ENCODE results near the gene SLC25A53. TPM values are rescaled to one million over a fixed set of nuclear protein-coding genes. Genes with fewer than 3 reads are reported as not detected.

Gene SLC25A53
- total and polyA plus RNA-seq, 2 of the 13 experiments (the other 11 are each of a cell fraction or from before 2014, with no cell fraction given): 3.4 to 4.5 TPM

GRCh38 chrX:104136241-104137019 is 20.4 kb downstream of the SLC25A53 start (continued):
- TF ChIP-seq CTCF (CRISPR knock-in tag; IDR thresholded peaks at IDR 0.05) (peak; percentile 74), ZNF83 (CRISPR knock-in tag; IDR thresholded peaks at IDR 0.05; ENCODE audit: borderline replicate concordance) (no peak), MBD4 (IDR thresholded peaks at IDR 0.05; ENCODE audit: borderline replicate concordance, low read length) (no peak), TFE3 (CRISPR knock-in tag; IDR thresholded peaks at IDR 0.05) (no peak), ZNF234 (CRISPR knock-in tag; conservative IDR thresholded peaks at IDR 0.05) (no peak), ZFP1 (CRISPR knock-in tag; IDR thresholded peaks at IDR 0.05) (no peak), ZNF274 (CRISPR knock-in tag; IDR thresholded peaks at IDR 0.05) (no peak), ZNF337 (CRISPR knock-in tag; IDR thresholded peaks at IDR 0.05; ENCODE audit: borderline replicate concordance, low read depth) (no peak), AHR (CRISPR knock-in tag; IDR thresholded peaks at IDR 0.05) (no peak), ZNF430 (CRISPR knock-in tag; IDR thresholded peaks at IDR 0.05) (no peak), YEATS4 (CRISPR knock-in tag; IDR thresholded peaks at IDR 0.05; ENCODE audit: borderline replicate concordance) (no peak), ZNF512 (CRISPR knock-in tag; IDR thresholded peaks at IDR 0.05) (no peak), GMEB2 (CRISPR knock-in tag; IDR thresholded peaks at IDR 0.05; ENCODE audit: low read depth) (no peak), ZNF574 (CRISPR knock-in tag; IDR thresholded peaks at IDR 0.05) (peak; percentile 46; the same call in 1 of the 2 replicates), RFXAP (CRISPR knock-in tag; IDR thresholded peaks at IDR 0.05; ENCODE audit: borderline replicate concordance) (no peak), MAFG (CRISPR knock-in tag; IDR thresholded peaks at IDR 0.05) (no peak), EEA1 (CRISPR knock-in tag; IDR thresholded peaks at IDR 0.05; ENCODE audit: borderline replicate concordance) (no peak), ZSCAN20 (CRISPR knock-in tag; IDR thresholded peaks at IDR 0.05; ENCODE audit: borderline replicate concordance) (no peak), CC2D1A (CRISPR knock-in tag; IDR thresholded peaks at IDR 0.05) (no peak), KAT8 (CRISPR knock-in tag; IDR thresholded peaks at IDR 0.05) (0 out of 2 replicates have a peak, but pooled peaks have one; percentile 25), RAD21 (CRISPR knock-in tag; IDR thresholded peaks at IDR 0.05) (0 out of 2 replicates have a peak, but pooled peaks have one; percentile 26)
